TTC549 (cell line): ENCODE results near the gene NISCH.

ENCODE experiments used
- FAIRE-seq: peaks from 2 replicates; lab custom pipeline; 2012; peaks lifted over from hg19 to GRCh38; lab: Jason Lieb, UNC

The NISCH gene

GRCh38 chr3:52490939-52491526 lies 35.6 kb downstream of the NISCH start:
- FAIRE-seq: no peak

- FAIRE-seq: no peak
Measured at GRCh38 chr3:52492059-52492458, 36.7 kb downstream of the NISCH start.

GRCh38 chr3:52493232-52494017 lies 38.0 kb downstream of the NISCH start:
- FAIRE-seq: no peak

GRCh38 chr3:52494445-52494844 lies 39.0 kb downstream of the NISCH start:
- no peak for FAIRE-seq

- FAIRE-seq: no peak
Measured at GRCh38 chr3:52494886-52495495, 39.6 kb downstream of the NISCH start, which contains the start of gene STAB1. Gene STAB1 (plus strand): TSS chr3:52495338. CDS start chr3:52495414, 76 bp downstream.

GRCh38 chr3:52495777-52496602 lies 40.6 kb downstream of the NISCH start:
- FAIRE-seq: no peak

- no peak for FAIRE-seq
Measured at GRCh38 chr3:52498137-52499054, 43.0 kb downstream of the NISCH start.

- FAIRE-seq: no peak
Measured at GRCh38 chr3:52501046-52501445, 45.6 kb downstream of the NISCH start.

GRCh38 chr3:52502001-52502400 lies 46.6 kb downstream of the NISCH start:
- no peak for FAIRE-seq

- FAIRE-seq: no peak
Measured at GRCh38 chr3:52502808-52503350, 47.5 kb downstream of the NISCH start.

GRCh38 chr3:52503788-52504424 lies 48.5 kb downstream of the NISCH start:
- no peak for FAIRE-seq

GRCh38 chr3:52504977-52505376 lies 49.6 kb downstream of the NISCH start:
- FAIRE-seq: no peak

- FAIRE-seq: no peak
Measured at GRCh38 chr3:52506266-52506966, 51.0 kb downstream of the NISCH start.

GRCh38 chr3:52507359-52507758 lies 52.0 kb downstream of the NISCH start:
- no peak for FAIRE-seq

- FAIRE-seq: no peak
Measured at GRCh38 chr3:52509753-52510328, 54.4 kb downstream of the NISCH start.

GRCh38 chr3:52511509-52511908 lies 56.1 kb downstream of the NISCH start:
- FAIRE-seq: no peak

- no peak for FAIRE-seq
Measured at GRCh38 chr3:52512105-52512504, 56.7 kb downstream of the NISCH start.

GRCh38 chr3:52512727-52513126 lies 57.3 kb downstream of the NISCH start:
- no peak for FAIRE-seq

GRCh38 chr3:52513281-52513680 lies 57.9 kb downstream of the NISCH start:
- FAIRE-seq: no peak

- FAIRE-seq: no peak
Measured at GRCh38 chr3:52514576-52514975, 59.2 kb downstream of the NISCH start.
